NCI-H226 (cell line): Measurements from ENCODE around the gene BTF3L4.
"Not testable (repeated sequence)": the region's sequence is repeated elsewhere in the genome, so short reads cannot be mapped to it uniquely, and the experiment has no call there.

Experiments
- DNase-seq: peaks from one replicate; pipeline ENCODE4 v3.0.0-alpha.2; 2015

The BTF3L4 gene

DNA sequence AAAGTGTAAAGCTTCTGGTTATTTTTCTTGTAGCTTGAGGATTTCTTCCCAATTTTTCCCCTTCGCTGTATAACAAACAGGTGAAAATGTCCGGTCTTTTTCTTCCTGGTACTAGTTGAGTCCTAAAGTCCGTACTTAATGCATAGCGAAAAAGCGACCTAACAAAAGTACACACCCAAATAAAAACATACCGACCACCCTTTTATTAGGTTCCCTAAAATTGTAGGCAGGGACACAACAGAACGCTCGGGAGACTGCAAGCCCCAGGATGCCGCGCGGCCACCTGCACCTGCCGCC, 281 bp upstream of the BTF3L4 start:
- DNase-seq = no peak

- DNase-seq = peak; percentile 20
Observed at GRCh38 chr1:52056937-52057231, 789 bp downstream of the BTF3L4 start.

- no peak for DNase-seq
Observed at GRCh38 chr1:52057255-52057654, 1.2 kb downstream of the BTF3L4 start.

GRCh38 chr1:52057876-52058415, 1.9 kb downstream of the BTF3L4 start:
- no peak for DNase-seq

GRCh38 chr1:52059321-52059720, 3.2 kb downstream of the BTF3L4 start:
- DNase-seq = peak; percentile 45

GRCh38 chr1:52059888-52060287, 3.8 kb downstream of the BTF3L4 start:
- no peak for DNase-seq

DNA sequence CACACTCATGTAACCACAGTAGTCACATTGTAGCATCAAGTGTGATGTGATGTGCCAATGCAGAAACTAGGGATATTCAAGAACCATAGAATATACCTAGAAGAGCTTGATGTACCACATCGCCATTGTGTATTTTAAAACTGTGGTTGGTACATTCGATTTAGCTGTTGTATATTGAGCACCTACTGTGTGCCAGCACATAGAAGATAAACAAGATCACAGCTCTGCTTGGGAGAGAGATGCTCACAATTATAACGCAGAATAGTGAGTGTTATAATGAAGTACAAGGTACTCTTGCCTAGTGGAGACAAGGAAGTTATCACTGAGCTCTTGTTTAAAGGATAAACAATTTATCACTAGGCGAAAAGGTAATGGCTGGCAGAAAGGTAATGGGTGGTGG, 4.7 kb downstream of the BTF3L4 start:
- DNase-seq = no peak

GRCh38 chr1:52063192-52063591, 7.1 kb downstream of the BTF3L4 start:
- DNase-seq = no peak

DNA sequence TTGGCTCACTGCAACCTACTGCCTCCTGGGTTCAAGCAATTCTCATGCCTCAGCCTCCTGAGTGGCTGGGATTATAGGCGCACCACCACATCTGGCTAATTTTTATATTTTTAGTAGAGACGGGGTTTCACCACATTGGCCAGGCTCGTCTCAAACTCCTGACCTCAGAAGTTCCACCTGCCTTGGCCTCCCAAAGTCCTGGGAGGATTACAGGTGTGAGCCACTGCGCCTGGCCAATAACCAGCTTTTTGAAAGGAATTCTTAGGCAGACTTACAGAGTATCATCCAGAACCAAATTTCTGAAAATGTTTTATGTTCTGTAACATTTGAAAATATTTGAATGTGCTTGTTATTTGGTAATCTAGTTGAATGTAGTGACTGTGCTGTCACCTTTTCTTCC, 14.6 kb downstream of the BTF3L4 start:
- no peak for DNase-seq

DNA sequence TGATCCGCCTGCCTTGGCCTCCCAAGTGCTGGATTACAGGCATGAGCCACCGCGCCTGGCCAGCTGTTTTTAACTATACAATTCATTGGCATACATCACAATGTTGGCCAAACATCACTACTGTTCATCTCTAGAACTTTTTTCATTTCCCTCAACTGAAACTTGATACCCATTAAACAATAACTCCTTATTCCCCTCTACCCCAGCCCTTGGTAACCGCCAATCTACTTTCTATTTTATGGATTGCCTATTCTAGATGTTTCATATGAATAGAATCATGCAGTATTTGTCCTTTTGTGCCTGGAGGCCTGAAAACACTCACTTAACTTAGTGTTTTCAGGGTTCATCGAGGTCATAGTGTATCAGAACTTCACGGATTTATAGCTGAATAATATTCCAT, 16.2 kb downstream of the BTF3L4 start:
- no peak for DNase-seq

- not testable (repeated sequence) for DNase-seq
Observed at GRCh38 chr1:52077277-52077676, 21.2 kb downstream of the BTF3L4 start.

DNA sequence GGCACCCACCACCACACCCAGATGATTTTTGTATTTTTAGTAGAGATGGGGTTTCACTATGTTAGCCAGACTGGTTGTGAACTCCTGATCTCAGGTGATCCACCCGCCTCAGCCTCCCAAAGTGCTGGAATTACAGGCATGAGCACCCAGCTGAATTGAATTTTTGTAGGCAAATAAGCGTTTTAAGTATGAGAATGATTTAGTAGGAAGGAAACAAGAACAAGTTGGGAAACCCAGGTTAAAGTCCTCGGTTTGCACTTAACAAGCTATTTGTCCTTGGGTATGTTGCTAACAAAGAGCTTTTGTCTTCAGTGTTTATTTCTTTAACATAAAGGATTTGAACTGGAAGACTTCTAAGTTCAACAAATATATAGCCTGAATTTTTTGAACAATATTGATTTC, 23.9 kb downstream of the BTF3L4 start:
- DNase-seq = no peak

- not testable (repeated sequence) for DNase-seq
Observed at GRCh38 chr1:52087892-52088291, 31.8 kb downstream of the BTF3L4 start.

GRCh38 chr1:52094300-52094699, 38.2 kb downstream of the BTF3L4 start:
- not testable (repeated sequence) for DNase-seq

- no peak for DNase-seq
Observed at GRCh38 chr1:52096216-52096615, 40.1 kb downstream of the BTF3L4 start.

DNA sequence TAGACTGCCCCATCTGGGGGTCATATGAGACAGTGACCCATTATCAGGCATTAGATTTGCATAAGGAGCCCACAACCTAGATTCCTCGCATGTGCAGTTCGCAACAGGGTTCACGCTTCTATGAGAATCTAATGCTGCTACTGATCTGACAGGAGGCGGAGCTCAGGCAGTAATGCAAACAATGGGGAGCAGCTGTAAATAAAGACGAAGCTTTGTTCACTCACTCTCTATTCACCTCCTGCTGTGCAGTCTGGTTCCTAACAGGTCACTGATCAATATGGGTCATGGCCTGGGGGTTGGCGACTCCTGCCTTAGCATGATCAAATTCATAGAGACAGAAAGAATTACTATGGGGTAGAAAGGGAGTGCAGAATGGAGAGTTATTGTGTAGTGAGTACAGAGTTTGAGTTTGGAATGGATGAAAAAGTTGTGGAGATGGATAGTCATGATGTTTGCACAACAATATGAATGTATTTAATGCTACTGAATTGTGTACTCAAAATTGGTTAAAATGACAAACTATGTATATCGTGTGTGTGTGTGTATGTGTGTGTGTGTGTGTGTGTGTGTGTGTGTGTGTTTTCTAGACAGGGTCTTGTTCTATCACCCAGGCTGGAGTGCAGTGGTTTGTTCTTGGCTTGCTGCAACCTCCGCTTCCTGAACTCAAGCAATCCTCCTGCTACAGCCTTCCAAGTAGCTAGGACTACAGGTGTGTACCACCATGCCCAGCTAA, 42.2 kb downstream of the BTF3L4 start:
- DNase-seq = no peak

DNA sequence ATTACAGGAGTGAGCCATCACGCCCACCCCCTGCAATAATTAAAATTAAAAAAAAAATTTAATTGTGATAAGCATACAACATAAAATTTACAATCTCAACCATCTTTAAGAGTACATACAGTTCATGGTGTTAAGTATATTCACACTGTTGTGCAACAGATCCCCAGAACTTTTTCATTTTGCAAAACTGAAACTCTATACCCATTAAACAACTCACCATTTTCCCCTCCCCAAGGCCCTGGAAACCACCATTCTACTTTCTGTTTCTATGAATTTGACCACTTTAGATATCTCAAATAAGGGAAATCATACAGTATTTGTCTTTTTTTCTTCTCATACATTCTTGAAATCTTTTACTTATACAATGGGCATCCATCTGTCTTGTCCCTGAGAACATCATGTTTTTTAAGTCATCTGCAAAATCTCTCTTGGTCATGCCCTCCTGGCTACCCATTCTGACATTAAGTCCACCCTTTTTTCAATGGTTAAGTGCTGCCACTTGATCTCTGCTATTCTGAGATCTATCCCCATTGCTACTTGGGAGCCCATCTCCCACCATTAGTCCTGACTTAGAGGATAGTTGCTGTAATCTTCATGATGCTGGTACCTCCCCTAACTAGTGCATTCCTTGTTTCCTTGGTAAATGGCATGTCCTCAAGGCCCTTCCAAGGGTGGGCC, 46.4 kb downstream of the BTF3L4 start:
- DNase-seq = no peak

- no peak for DNase-seq
Observed at GRCh38 chr1:52111492-52111891, 55.4 kb downstream of the BTF3L4 start.

GRCh38 chr1:52112489-52112888, 56.4 kb downstream of the BTF3L4 start:
- DNase-seq = no peak

GRCh38 chr1:52119301-52120079, 63.4 kb downstream of the BTF3L4 start:
- DNase-seq = no peak

DNA sequence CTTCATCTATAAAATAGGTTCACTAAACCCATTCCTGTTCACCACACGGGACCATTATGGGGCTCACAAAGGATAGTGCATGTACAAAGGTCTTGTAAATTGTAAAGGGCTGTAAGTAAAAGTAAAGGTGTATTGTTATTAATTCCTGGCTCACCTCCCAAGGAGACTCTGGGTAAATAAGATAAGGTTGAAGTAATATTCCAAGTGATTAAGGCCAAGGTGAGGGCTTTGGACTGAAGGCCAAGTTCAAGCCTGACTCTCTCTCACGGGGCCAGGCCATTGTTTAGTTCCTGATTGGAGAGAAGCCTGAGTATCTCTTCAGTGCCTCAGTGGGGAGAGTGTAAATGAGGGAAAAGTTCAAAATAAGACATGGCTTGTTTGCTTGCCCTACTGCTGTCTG, 66.3 kb downstream of the BTF3L4 start:
- DNase-seq = no peak

DNA sequence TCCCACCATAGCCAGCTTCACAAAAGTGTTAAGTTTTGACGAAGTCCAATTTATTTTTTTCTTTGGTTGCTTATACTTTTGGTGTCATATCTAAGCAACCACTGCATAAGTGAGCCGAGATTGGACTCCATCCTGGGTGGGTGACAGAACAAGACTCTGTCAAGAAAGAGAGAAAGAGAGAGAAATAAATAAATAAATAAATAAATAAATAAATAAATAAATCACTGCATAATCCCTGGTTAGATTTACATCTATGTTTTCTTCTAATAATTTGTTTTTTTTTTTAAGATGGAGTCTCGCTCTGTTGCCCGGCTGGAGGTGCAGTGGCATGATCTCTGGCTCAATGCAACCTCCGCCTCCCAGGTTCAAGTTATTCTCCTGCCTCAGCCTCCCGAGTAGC, 67.5 kb downstream of the BTF3L4 start:
- DNase-seq = no peak

- no peak for DNase-seq
Observed at GRCh38 chr1:52125736-52126359, 69.8 kb downstream of the BTF3L4 start.
